Measurements from ENCODE around the gene RANBP3L. TPM values are rescaled to one million over a fixed set of nuclear protein-coding genes. Genes with fewer than 3 reads are reported as not detected.
A peak's percentile ranks its signal among the peaks of the same experiment; 100 is the strongest.

RANBP3L gene
- total RNA-seq, 1 experiment from 2014 or later = not detected

DNA sequence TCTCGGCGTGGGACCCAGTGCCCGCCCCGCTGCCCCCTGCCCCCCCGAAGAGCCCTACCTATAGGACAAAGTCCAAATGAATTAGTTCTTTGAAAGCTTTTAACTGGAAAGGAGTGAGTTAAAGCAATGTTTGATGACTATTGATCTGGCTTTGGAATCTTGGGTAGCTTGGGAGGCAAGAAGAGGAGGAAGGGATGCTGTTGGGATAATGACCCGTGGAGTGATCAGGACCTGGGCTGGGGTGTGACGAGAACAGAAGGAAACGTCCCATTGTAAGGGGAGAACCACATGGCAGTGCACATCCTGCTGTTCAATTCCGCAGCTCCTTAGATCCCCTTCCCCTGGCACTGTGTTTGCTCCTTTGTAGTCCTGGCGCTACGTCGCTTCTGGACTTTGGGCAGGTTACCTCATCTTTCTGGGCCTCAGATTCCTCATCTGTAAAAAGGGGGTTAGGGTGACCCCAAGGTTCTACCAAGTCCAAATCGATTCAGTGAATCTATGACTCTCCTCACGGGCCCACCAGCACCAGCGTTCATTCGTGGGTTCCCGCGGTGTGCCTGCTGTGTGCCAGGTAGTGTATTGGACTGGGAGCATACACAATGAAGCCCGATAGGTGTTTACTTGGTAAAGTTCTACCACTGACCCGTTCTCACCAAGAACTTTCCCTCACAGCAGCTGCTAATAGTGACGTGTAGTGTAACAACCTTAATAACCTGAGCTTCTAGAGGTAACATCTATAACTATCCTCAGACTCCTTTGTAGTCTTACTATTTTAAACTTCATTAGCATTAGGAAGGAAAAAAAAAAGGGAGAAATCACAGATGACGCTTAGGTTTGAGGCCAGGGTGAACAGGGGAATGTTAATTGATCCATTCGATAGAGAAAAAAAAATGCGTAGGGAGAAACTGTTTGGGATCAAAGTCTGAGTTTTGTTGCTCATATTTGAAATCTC, 58.9 kb downstream of the RANBP3L start:
- H2BK120ac ChIP-seq (ENCODE audit: low read depth, low read length, poor library complexity, severe bottlenecking) = no peak overlapping the region
- no CpG with 5 or more reads among the region's 24 CpGs for whole genome bisulfite sequencing (ENCODE audit: extremely low coverage, insufficient read length, low lambda C conversion rate)
- H4K20me1 ChIP-seq (ENCODE audit: control insufficient read depth, insufficient read depth, insufficient read length) = no peaks in the 10 kb centered on the region
- Mint-ChIP-seq H3K9me3 (peaks cover 6 to 12% of the 10 kb centered on the region in 2 experiments; a peak in 3 of 5 replicates), H3K36me3 (ENCODE audit: insufficient read depth in 1 of 3, low read depth in 3 of 3) (peaks cover 0 to 16% (median 2%) of the 10 kb centered on the region in 3 experiments; a peak in 3 of 7 replicates), H3K27ac (0 out of 7 replicates have a peak overlapping the region, but pooled peaks of 1 of the 3 experiments have one; percentile 8), H3K4me3 (peak overlapping the region; percentile 68 to 82), H3K4me1 (peaks cover 25 to 34% of the 10 kb centered on the region in 2 experiments), H3K27me3 (ENCODE audit: low read depth) (peaks cover 16% of the 10 kb centered on the region)
- no peak for DNase-seq
- H2BK5ac ChIP-seq (ENCODE audit: insufficient read length, low read length) = no peak overlapping the region
- H3K9me3 ChIP-seq (ENCODE audit: control insufficient read depth, low read depth, low read length) = no peaks in the 10 kb centered on the region
- no peak overlapping the region for H3K4me2 ChIP-seq (ENCODE audit: insufficient read depth, insufficient read length, low read length)
- peak overlapping the region; percentile 87; the same call in 1 of the 2 replicates for H3K14ac ChIP-seq (ENCODE audit: insufficient read depth, low read length)
- TF ChIP-seq, protein P1, sequence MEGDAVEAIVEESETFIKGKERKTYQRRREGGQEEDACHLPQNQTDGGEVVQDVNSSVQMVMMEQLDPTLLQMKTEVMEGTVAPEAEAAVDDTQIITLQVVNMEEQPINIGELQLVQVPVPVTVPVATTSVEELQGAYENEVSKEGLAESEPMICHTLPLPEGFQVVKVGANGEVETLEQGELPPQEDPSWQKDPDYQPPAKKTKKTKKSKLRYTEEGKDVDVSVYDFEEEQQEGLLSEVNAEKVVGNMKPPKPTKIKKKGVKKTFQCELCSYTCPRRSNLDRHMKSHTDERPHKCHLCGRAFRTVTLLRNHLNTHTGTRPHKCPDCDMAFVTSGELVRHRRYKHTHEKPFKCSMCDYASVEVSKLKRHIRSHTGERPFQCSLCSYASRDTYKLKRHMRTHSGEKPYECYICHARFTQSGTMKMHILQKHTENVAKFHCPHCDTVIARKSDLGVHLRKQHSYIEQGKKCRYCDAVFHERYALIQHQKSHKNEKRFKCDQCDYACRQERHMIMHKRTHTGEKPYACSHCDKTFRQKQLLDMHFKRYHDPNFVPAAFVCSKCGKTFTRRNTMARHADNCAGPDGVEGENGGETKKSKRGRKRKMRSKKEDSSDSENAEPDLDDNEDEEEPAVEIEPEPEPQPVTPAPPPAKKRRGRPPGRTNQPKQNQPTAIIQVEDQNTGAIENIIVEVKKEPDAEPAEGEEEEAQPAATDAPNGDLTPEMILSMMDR (conservative IDR thresholded peaks at IDR 0.05) = no peak
- H3K4me1 ChIP-seq (ENCODE audit: insufficient read depth, low read length) = no peaks in the 10 kb centered on the region
- H2BK15ac ChIP-seq (ENCODE audit: low read depth, low read length) = no peak overlapping the region
- no peak overlapping the region for H3T11ph ChIP-seq (ENCODE audit: low read length)
- no peak overlapping the region for H3K56ac ChIP-seq (ENCODE audit: insufficient read length, low read depth, low read length)
- no peak overlapping the region for H2AFZ ChIP-seq (ENCODE audit: low read length)
- H3K23ac ChIP-seq (ENCODE audit: insufficient read length, low read depth, low read length) = no peak overlapping the region
- no peak overlapping the region for H2AK5ac ChIP-seq (ENCODE audit: insufficient read length, low read length)
- no peaks in the 10 kb centered on the region for H3K79me1 ChIP-seq (ENCODE audit: insufficient read depth, low read depth, low read length, poor library complexity, severe bottlenecking)
- H3K23me2 ChIP-seq (ENCODE audit: insufficient read length, low read depth, low read length, poor library complexity, severe bottlenecking) = no peaks in the 10 kb centered on the region
- H3K9ac ChIP-seq (ENCODE audit: extremely low read depth, insufficient read length, low read length) = no peak overlapping the region
- no peak overlapping the region for H2BK12ac ChIP-seq (ENCODE audit: insufficient read length, low read depth, low read length)
- no peak overlapping the region; the same call in 1 of the 2 replicates for H3K4ac ChIP-seq (ENCODE audit: low read depth, low read length)
- H3K18ac ChIP-seq (ENCODE audit: insufficient read length, low read depth, low read length) = peak overlapping the region; percentile 88
- no peak overlapping the region for H4K8ac ChIP-seq (replicated peaks; ENCODE audit: insufficient read length, low read depth, low read length)
- no peak overlapping the region for H4K91ac ChIP-seq (ENCODE audit: insufficient read length, low read depth, low read length)
- H2BK20ac ChIP-seq (ENCODE audit: low read depth, low read length, poor library complexity, severe bottlenecking) = no peak overlapping the region
- H3K79me2 ChIP-seq (ENCODE audit: insufficient read depth, low read length) = no peaks in the 10 kb centered on the region
- H3K27me3 ChIP-seq (ENCODE audit: insufficient read depth, low read length) = no peaks in the 10 kb centered on the region; the same call in 1 of the 2 replicates
- H4K5ac ChIP-seq (ENCODE audit: insufficient read length, low read depth, low read length) = no peak overlapping the region
- no peak overlapping the region for H3K27ac ChIP-seq (ENCODE audit: insufficient read length, low read depth, low read length)
